Liver (tissue), 9 donors: ENCODE measurements around the gene MEF2A. TPM values are rescaled to one million over a fixed set of nuclear protein-coding genes. Genes with fewer than 3 reads are reported as not detected.

ENCODE experiments used
- DNase-seq: peaks from one replicate; pipeline ENCODE4 v3.0.0-alpha.2; 2017; ENCODE audit warnings: low spot score
- H3K27ac ChIP-seq, 2 donors: one replicate each; pipeline ENCODE4 v1.7.0; 2013; ENCODE audit warnings: inconsistent platforms in 2 of 2, low read length in 2 of 2, control low read depth in 1 of 2, low read depth in 1 of 2, mild to moderate bottlenecking in 1 of 2
- H3K27me3 ChIP-seq, 4 donors: one replicate each; pipeline versions ENCODE4 v1.6.1 to v1.7.0; 2013; ENCODE audit warnings: low read length in 3 of 4, inconsistent platforms in 1 of 4, mild to moderate bottlenecking in 1 of 4, moderate library complexity in 1 of 4; ENCODE audit not compliant: control insufficient read depth in 4 of 4, insufficient read depth in 4 of 4
- H3K36me3 ChIP-seq, 4 donors: one replicate each; pipeline versions ENCODE4 v1.6.1 to v1.7.0; 2013; ENCODE audit warnings: low read length in 3 of 4, mild to moderate bottlenecking in 3 of 4, low read depth in 1 of 4, moderate library complexity in 1 of 4; ENCODE audit not compliant: control insufficient read depth in 4 of 4, insufficient read depth in 3 of 4
- H3K4me1 ChIP-seq, 4 donors: one replicate each; pipeline versions ENCODE4 v1.6.1 to v1.7.0; 2013; ENCODE audit warnings: low read length in 3 of 4, mild to moderate bottlenecking in 3 of 4, moderate library complexity in 1 of 4; ENCODE audit not compliant: control insufficient read depth in 4 of 4, insufficient read depth in 4 of 4
- H3K4me3 ChIP-seq, 3 donors: one replicate each; pipeline versions ENCODE4 v1.6.1 to v1.7.0; 2013; ENCODE audit warnings: low read length in 3 of 3, control low read depth in 1 of 3, low read depth in 1 of 3, mild to moderate bottlenecking in 1 of 3
- H3K9ac ChIP-seq, 2 donors: one replicate each; pipeline ENCODE4 v1.7.0; 2013; ENCODE audit warnings: low read length in 2 of 2, mild to moderate bottlenecking in 2 of 2, moderate library complexity in 2 of 2, control low read depth in 1 of 2, low read depth in 1 of 2
- H3K9me3 ChIP-seq, 4 donors: one replicate each; pipeline versions ENCODE4 v1.6.1 to v1.7.0; 2013; ENCODE audit warnings: low read length in 3 of 4; ENCODE audit not compliant: control insufficient read depth in 4 of 4
- CTCF ChIP-seq: fragments of 150-350 bp; IDR thresholded peaks from 2 replicates; pipeline ENCODE4 v1.5.1; 2017; ENCODE audit warnings: improper control_type of control experiment, low read depth, low read length; ENCODE audit not compliant: missing input control
- EGR1 ChIP-seq, 2 donors: IDR thresholded peaks; 2 replicates each; pipeline ENCODE4 v1.6.1; 2016 to 2018; ENCODE audit warnings: antibody characterized with exemption in 2 of 2, low read depth in 2 of 2
- FOXA1 ChIP-seq: IDR thresholded peaks from 2 replicates; pipeline ENCODE4 v1.6.1; 2016; ENCODE audit warnings: antibody characterized with exemption
- FOXA2 ChIP-seq: IDR thresholded peaks from 2 replicates; pipeline ENCODE4 v1.6.1; 2016; ENCODE audit warnings: antibody characterized with exemption
- GABPA ChIP-seq, 2 donors: IDR thresholded peaks in 1 of 2; conservative IDR thresholded peaks in 1 of 2; 2 replicates each; pipeline ENCODE4 v1.6.1; 2016; ENCODE audit warnings: antibody characterized with exemption in 2 of 2, mild to moderate bottlenecking in 1 of 2, moderate library complexity in 1 of 2
- HNF4G ChIP-seq: IDR thresholded peaks from 2 replicates; pipeline ENCODE4 v1.6.1; 2016; ENCODE audit warnings: antibody characterized with exemption
- JUND ChIP-seq, 2 donors: IDR thresholded peaks; 2 replicates each; pipeline ENCODE4 v1.6.1; 2016; ENCODE audit warnings: antibody characterized with exemption in 2 of 2
- MAX ChIP-seq: IDR thresholded peaks from 2 replicates; pipeline ENCODE4 v1.6.1; 2016; ENCODE audit warnings: antibody characterized with exemption
- NR2F2 ChIP-seq: IDR thresholded peaks from 2 replicates; pipeline ENCODE4 v1.6.1; 2016; ENCODE audit warnings: antibody characterized with exemption
- RAD21 ChIP-seq, 2 donors: IDR thresholded peaks; 2 replicates each; pipeline ENCODE4 v1.6.1; 2016; ENCODE audit warnings: antibody characterized with exemption in 2 of 2, mild to moderate bottlenecking in 2 of 2
- REST ChIP-seq: IDR thresholded peaks from 2 replicates; pipeline ENCODE4 v1.6.1; 2016; ENCODE audit warnings: antibody characterized with exemption, mild to moderate bottlenecking
- SP1 ChIP-seq: IDR thresholded peaks from 2 replicates; pipeline ENCODE4 v1.6.1; 2018; ENCODE audit warnings: antibody characterized with exemption, mild to moderate bottlenecking
- TAF1 ChIP-seq: conservative IDR thresholded peaks from 2 replicates; pipeline ENCODE4 v1.6.1; 2016; ENCODE audit warnings: antibody characterized with exemption, mild to moderate bottlenecking
- YY1 ChIP-seq: IDR thresholded peaks from 2 replicates; pipeline ENCODE4 v1.6.1; 2016; ENCODE audit warnings: antibody characterized with exemption, mild to moderate bottlenecking
- WGBS: extraction: QIAGEN DNeasy Blood & Tissue Kit; methylation state at CpG from one replicate; pipeline ENCODE4 v1.1.7; 2013; 5-methylcytosine and 5-hydroxymethylcytosine counted together
- polyA plus RNA-seq, 2 donors: library from polyadenylated mRNA; stranded (reverse) in 1 of 2; unstranded in 1 of 2; fragments of 200-250 nt in 1 of 2; fragments of >200 nt in 1 of 2; fragmentation: Nextera tagmentation in 1 of 2; extraction: Ambion mirVana in 1 of 2; gene quantifications; one replicate each; pipeline versions ENCODE4 v1.2.1 to v1.2.3, GENCODE V29; 2013 to 2015
- total RNA-seq, 2 donors: library from RNA; depleted of rRNA; stranded (reverse); fragments of >200 nt; gene quantifications; one replicate each; pipeline ENCODE4 v1.2.3, GENCODE V29; 2014
- TF ChIP-seq, protein P1 (sequence below): IDR thresholded peaks from 2 replicates; pipeline ENCODE4 v1.6.1; 2016; ENCODE audit warnings: antibody characterized with exemption
- TF ChIP-seq, protein P2 (sequence below): IDR thresholded peaks from 2 replicates; pipeline ENCODE4 v1.6.1; 2016; ENCODE audit warnings: antibody characterized with exemption
- donor health status: healthy.
- donor health status: healthy.
- donor health status: healthy.
- donor health status: healthy.
- donor health status: healthy.

MEF2A gene
- total and polyA plus RNA-seq, 4 donors, result 8.5 to 45.9 (median 18.2) TPM

DNA sequence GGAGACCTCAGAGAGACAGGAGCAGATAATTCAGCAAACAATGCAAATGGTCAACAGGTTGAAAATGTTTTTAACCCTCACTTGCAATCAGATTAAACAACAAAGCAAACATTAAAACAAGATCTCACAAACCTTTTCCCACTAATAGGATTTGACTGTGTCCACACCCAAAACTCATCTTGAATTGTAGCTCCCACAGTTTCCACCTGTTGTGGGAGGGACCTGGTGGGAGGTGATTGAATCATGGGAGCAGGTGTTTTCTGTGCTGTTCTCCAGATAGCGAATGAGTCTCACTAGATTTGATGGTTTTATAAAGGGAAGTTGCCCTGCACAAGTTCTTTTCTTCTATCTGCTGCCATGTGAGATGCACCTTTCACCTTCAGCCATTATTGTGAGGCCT, 168.8 kb downstream of the MEF2A start:
- H3K4me3 ChIP-seq, result no peak overlapping the region
- H3K27ac ChIP-seq, result no peak overlapping the region
- DNase-seq, result no peak
- no peaks in the 10 kb centered on the region for H3K9me3 ChIP-seq
- H3K27me3 ChIP-seq, result no peaks in the 10 kb centered on the region
- 88% methylated on average over 1 of the region's 1 CpG for WGBS
- H3K9ac ChIP-seq, result no peak overlapping the region
- peaks cover 5 to 14% (median 9%) of the 10 kb centered on the region in 4 donors for H3K4me1 ChIP-seq
- TF ChIP-seq FOXA2 (no peak), FOXA1 (no peak), EGR1 (IDR thresholded peaks at IDR 0.05; ENCODE audit: low read depth in 2 of 2) (no peak), CTCF (no peak), SP1 (no peak), REST (no peak), JUND (IDR thresholded peaks at IDR 0.05) (no peak), TAF1 (no peak), HNF4G (no peak), MAX (no peak)
- TF ChIP-seq, protein P1, sequence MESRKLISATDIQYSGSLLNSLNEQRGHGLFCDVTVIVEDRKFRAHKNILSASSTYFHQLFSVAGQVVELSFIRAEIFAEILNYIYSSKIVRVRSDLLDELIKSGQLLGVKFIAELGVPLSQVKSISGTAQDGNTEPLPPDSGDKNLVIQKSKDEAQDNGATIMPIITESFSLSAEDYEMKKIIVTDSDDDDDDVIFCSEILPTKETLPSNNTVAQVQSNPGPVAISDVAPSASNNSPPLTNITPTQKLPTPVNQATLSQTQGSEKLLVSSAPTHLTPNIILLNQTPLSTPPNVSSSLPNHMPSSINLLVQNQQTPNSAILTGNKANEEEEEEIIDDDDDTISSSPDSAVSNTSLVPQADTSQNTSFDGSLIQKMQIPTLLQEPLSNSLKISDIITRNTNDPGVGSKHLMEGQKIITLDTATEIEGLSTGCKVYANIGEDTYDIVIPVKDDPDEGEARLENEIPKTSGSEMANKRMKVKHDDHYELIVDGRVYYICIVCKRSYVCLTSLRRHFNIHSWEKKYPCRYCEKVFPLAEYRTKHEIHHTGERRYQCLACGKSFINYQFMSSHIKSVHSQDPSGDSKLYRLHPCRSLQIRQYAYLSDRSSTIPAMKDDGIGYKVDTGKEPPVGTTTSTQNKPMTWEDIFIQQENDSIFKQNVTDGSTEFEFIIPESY, result no peak
- no peaks in the 10 kb centered on the region for H3K36me3 ChIP-seq

GRCh38 chr15:99735868-99736267, 170.1 kb downstream of the MEF2A start:
- no peak for TF ChIP-seq CTCF
- TF ChIP-seq TAF1, result no peak
- TF ChIP-seq, protein P1, result no peak
- TF ChIP-seq, protein P2, sequence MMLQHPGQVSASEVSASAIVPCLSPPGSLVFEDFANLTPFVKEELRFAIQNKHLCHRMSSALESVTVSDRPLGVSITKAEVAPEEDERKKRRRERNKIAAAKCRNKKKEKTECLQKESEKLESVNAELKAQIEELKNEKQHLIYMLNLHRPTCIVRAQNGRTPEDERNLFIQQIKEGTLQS, result no peak
- TF ChIP-seq RAD21 (IDR thresholded peaks at IDR 0.05), result no peak
- TF ChIP-seq EGR1 (IDR thresholded peaks at IDR 0.05; ENCODE audit: low read depth in 2 of 2), result no peak
- no peak for TF ChIP-seq MAX
- TF ChIP-seq GABPA (IDR thresholded peaks at IDR 0.05 in 1 of 2, conservative IDR thresholded peaks at IDR 0.05 in 1 of 2), result no peak
- TF ChIP-seq NR2F2, result no peak
- TF ChIP-seq YY1, result no peak
- no peak for TF ChIP-seq FOXA2
- TF ChIP-seq JUND (IDR thresholded peaks at IDR 0.05), result no peak
- DNase-seq, result no peak
- Histone ChIP-seq H3K4me3 (no peak overlapping the region), H3K9me3 (no peaks in the 10 kb centered on the region), H3K27ac (no peak overlapping the region), H3K27me3 (no peaks in the 10 kb centered on the region), H3K36me3 (no peaks in the 10 kb centered on the region), H3K9ac (no peak overlapping the region), H3K4me1 (peaks cover 0 to 5% (median 5%) of the 10 kb centered on the region in 4 donors)
- WGBS, result 84% methylated on average over 4 of the region's 4 CpGs
